T-helper 1 cell treated with Interleukin-12 subunit alpha and Interleukin-12 subunit beta and Interleukin-4 antibody, amounts not matched to agents 30 ng/mL and 1 ng/mL, for 36 hours (primary cell): ENCODE measurements around the gene AGAP3. TPM values are rescaled to one million over a fixed set of nuclear protein-coding genes. Genes with fewer than 3 reads are reported as not detected.

Source experiments
- intact Hi-C: fragments of 100-400 bp; cut with micrococcal nuclease; formaldehyde crosslinking; loops from one replicate; pipeline ENCODE4 v1.15.1; 2024
- total RNA-seq: library from RNA; stranded (reverse); gene quantifications from 2 replicates; pipeline ENCODE4 v1.2.3, GENCODE V29; 2022

Gene AGAP3
- total RNA-seq, 1 donor from 2014 or later: 25.4 TPM

DNA sequence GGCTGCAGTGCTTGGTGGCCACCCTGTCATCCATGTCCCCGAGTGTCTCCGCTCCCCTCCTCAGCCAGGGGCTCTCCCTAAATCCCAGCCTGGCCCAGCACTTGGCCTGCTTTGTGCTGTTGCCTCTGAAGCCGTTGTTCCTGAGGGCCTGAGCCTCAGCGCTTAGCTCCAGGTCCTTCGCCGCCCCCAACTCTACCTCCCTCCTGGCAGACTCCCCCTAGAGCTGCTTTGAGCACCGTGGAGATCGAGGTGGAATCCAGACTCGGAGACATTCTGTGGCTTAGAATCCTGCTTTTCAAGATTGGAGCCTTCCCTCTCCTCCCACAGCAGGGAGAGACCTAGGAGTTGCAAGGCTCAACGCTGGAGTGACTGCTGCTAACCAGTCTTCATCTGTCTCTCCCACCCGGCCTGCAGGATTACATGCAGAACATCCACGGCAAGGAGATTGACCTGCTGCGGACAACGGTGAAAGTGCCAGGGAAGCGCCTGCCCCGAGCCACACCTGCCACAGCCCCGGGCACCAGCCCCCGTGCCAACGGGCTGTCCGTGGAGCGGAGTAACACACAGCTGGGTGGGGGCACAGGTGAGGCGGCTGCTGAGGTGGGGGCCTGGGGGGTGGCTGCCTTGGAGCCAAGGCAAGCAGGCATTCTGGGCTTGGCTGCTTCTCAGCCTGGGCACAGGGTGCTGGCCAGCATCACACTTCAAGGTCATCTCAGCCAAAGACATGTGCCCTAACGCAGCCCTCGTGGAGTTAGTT, 47.9 kb downstream of the AGAP3 start:
- intact Hi-C loops: no loop called here

DNA sequence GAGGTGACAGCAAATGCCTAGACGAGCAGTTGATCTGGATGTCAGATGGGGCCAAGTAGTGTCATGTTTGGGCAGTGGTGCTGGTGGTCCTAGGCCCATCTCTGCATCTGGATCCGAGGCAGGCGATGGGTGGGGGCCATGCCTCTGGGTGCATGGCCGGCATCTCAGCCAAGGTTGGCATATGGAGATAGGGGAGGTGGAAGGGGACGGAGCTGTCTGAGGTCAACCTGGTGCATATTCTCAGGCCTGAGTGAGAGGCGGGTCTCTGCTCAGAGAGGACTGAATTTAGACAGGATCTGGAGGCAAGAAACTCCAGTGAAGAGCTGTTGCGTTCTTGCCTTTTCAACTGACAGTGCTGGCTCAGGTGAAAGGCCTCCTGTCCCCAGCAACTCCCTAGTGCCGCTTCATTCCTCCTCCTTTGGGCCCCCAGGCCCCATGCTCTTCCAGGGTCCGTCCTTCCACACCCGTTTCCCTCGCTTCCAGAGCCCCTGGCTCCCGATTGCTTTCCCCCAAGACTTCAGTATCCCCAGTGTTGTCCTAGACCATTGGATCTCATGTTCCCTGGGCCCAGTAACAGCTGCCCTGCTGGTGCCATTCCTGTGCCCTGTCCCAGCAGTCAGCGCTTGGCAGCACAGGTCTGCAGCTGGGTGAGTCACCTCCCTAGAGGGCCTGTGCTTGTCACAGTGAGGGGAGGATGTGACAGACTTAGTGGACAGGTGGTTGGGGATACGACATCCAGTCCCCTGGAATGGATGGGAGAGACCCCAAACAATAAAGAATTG, 48.7 kb downstream of the AGAP3 start:
- intact Hi-C loops: no loop called here

DNA sequence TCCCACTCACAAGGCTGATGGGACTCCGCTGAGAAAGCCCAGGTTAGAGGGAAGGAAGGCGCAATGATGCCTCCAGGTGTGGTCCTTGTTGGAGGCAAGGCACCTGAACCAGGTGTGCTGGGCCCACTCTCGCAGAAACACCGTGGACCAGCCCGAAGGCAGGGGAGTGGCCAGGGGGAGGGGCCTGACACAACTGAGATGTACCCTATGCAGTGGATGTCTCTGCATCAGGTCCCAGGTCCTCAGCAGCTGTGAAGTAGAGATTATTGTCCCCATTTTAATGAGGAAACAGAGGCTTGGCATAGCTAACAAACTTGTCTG, 49.2 kb downstream of the AGAP3 start:
- intact Hi-C loops: no loop called here

DNA sequence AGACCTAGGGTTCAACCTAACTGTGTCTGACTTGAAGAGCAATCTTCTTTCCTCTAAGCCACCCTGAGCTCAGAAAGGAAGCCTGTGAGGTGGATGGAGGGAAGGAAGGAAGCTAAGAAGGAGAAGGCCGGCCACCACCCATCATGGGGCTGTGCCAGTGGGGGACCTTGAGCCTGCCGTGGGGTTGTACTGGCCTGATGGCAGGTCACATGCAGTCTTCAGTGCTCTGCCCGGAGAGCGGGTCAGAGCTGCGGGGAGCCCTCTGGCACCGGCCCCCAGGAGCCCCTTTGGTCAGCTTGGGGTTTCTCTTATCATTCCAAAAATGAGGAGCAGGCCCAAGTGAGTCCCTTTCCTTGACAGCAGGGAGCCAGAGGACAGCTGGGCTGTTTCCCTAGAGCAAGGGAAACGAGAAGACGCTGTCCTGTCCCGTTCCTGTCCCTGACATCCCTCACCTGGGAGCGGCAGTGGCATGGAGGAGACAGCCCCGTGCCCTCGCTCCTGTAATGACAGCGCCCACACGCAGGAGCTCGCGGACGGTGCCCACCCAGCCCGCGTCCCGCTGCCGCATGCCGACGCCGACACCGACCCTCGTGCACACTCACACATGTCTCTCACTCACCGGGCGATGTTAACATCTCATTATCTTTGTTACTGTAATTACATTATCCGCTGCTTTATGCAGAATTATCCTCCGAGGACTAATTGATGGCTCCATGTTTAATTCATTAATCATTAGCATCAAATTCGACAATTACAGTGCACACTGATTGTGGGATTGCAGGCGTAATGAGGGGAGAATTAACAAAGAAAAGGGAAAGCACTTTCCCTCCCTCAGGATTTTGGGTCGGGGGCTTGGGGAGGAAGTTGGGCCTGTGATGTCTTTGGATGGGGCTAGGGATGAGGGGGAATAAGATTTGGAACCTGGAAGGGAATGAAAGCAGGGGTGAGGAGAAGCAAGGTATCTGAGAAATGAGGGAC, 49.9 kb downstream of the AGAP3 start:
- intact Hi-C loops: no loop called here

DNA sequence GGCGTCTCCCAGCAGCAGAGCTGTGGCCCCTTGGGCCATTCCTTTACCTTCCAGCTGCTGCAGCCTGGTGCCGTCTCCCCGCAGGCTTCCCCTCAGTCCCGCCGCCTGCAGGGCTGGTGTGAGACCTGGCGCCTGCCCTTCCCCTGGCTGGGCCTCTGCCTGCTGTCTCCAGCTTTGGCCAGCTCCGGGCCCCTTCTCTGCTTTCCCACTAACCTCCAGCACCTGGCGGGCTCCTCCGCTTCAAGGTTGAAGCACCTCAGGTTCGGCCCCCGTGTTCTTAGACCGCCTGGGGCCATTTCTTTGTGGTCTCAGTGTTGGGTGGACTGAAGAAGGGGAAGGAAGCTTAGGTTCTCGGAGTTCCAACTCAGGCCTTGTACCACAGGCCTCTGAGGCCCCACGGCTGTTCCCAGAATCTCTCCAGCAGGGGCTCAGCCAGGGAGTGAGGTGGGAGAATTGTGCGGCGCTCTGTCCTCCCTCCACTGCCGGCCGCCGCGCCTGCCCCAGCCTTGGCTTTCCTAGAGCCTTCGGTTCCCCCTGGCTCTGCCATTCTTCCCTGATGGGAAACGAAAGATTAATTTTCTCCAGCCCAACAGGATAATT, 50.9 kb downstream of the AGAP3 start:
- intact Hi-C loops: no loop called here

DNA sequence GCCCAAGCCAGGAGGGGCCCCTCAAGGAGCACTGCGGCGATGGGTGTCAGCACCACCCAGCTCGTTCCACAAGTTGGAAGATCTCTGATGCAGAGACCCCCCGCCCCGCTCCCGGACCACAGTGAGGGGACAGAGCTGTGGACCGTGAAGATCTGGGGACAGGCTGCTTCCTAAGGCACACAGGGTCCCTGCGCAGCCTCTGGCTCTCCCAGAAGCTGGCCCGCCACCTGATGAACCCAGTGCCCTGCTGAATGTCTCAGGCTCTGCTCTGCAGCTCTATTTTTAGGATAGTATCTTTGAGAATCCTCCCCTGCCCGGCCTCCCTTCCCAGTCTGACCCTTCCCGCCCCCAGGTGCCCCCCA, 51.5 kb downstream of the AGAP3 start:
- intact Hi-C loops: no loop called here

DNA sequence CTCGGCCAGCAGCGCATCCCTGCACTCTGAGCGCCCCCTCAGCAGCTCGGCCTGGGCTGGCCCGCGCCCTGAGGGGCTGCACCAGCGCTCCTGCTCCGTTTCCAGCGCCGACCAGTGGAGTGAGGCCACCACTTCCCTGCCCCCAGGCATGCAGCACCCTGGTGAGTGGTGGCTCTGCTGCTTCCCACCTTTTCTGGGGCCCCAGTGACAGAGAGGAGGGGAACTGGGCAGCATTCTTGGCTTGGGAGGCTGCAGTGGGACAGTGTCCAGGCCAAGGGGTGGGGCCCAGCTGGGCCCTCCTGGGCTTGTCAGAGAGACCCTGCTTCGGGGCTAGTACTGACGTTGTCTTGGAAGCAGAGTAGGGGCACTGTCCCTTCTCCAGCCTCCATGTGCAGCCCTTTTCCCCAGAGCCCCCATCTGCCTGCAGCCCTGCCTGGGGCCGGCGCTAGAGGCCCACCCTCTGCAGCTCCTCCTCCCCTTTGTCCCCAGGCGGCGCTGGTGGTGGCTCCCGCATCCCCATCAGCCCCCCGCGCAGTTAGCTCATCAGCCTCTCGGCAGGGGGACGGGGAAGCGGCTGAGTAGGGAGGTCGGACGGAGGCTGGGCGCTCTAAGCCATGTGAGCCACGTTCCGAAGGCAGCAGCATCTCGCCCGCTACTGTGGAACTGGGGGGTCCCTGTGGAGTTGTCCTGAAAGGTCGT, 52.0 kb downstream of the AGAP3 start:
- intact Hi-C loops: no loop called here

DNA sequence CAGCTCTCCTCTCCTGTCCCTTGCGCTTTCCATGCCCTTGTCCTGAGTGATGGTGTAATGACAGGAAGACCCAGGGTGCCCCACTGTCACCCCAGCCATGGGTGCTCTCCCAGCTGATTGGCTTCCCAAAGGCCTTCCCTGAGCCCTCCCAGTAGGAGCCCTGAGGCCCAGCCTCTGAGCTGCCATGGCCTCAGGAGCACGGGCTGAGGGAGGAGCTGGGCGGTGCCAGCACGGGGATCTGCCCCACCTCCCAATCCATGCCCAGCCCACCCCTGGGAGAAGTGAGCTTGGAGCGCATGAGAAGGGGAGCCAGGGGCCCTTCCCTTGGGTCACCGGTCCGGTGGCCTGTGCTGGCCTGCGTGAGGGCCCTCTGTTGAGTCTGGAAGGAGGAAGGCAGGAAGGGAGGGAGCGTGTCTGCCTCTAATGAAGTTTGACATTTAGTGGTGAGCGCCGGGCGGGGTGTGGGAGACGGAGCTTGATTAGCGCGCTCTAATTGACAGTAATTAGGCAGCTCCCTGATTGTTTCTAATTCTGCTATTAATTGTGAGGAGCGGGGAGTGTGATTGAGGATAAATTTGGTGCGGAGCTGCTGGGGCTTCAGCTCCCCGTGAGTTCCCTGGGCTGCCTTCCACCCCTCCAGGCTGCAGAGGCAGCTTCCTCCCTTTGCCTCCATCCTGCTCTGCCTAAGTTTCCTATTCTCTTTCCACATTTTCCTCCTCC, 53.0 kb downstream of the AGAP3 start:
- intact Hi-C loops: no loop called here

DNA sequence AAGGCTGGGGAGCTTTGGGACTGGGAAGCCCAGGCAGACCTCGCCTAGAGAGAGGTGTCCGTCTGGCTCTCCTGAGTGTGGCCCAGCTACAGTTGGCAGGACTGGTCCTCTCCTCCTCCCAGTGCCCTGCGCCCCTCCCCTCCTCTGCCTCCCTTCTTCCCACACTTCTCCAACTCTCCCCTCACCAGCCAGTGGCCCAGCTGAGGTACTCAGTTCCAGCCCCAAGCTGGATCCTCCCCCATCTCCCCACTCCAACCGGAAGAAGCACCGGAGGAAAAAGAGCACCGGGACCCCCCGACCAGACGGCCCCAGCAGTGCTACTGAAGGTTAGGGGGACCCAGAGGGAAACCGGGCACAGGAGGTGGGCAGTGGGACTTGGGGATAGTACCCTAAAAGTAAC, 53.5 kb downstream of the AGAP3 start:
- intact Hi-C loops: no loop called here

DNA sequence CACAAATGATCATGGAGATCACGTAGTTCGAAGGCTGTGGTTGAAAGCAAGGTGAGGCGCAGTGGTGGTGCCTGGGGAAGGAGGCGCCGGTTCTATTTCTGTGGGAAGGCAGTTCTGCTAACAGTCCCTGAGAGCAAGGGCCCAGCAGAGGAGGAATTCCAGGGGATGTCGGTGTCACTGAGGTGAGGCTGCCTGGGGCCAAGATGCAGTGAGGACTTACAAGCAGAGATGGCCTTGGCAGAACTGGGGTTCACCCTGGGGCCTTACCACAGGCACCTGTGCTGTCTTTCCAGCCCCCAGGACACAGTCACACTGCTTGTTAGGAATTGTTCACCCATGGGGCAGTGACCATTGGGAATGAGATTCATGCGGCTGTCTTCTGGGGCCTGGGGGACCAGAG, 54.6 kb downstream of the AGAP3 start:
- intact Hi-C loops: no loop called here

DNA sequence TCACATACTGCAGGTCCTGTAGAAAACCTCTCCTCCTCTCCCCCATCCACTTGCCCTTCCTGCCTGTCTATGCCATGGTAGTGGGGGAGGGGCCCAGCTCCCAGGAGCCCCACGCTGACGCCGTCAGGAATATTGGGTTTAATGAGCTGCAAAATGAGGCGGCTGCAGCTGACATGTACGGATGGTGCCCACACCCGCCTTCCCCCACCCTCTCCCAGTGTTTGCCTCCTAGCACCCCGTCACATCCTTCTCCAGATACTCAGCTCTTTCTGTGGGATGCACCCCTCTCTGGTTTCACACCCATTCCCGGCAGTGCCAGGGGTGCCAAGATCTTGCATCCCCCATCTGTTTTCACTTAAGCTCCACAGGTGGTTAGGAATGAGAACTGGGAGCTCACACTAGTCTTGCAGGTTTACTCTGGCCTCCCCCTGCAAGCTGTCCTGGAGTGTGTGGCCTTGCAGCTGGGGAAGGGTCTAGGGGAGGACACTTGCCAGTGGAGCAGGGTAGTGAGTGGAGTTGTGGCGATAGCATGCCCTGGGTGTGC, 55.1 kb downstream of the AGAP3 start:
- intact Hi-C loops: no loop called here

DNA sequence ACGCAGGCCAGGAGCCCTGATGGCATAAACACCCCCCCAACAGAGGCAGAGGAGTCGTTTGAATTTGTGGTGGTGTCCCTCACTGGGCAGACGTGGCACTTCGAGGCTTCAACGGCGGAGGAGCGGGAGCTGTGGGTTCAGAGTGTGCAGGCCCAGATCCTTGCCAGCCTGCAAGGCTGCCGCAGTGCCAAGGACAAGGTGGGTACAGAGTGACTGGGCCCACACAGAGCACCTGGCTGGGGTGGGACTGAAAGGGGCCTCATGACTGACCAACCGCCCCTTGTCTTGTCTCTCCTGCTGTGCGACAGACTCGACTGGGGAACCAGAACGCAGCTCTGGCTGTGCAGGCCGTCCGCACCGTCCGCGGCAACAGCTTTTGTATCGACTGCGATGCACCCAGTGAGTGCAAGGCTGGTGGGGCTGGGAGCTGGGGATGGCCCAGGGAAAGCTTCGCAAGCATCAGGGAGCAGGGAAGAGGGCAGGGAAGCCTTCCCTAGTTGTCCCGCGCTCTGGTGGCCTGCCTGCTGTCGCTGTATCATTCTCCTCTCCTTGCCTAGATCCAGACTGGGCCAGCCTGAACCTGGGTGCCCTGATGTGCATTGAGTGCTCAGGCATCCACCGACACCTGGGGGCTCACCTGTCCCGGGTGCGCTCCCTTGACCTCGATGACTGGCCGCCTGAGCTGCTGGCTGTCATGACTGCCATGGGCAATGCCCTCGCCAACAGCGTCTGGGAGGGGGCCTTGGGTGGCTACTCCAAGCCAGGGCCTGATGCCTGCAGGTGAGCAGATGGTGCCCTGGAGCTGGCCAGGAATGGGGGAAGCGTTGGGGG, 55.8 kb downstream of the AGAP3 start:
- intact Hi-C loops: no loop called here

DNA sequence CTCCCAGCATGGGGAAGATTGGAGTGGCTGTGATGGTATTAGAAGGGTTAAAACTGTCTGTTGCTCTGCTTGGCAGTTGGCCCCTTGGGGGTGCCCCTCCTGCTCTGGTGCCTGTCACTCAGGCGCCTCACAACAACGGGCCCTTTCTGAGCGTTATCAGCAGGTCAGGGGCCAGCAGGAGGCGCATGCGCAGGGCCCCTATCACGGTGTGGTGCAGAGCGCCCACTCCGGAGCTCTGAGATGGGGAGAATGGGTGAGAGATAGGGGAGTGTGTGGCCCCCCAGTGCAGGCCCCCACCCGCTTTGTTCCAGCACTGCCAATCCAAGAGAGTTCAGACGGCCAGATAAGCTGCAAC, 56.4 kb downstream of the AGAP3 start:
- intact Hi-C loops: no loop called here

DNA sequence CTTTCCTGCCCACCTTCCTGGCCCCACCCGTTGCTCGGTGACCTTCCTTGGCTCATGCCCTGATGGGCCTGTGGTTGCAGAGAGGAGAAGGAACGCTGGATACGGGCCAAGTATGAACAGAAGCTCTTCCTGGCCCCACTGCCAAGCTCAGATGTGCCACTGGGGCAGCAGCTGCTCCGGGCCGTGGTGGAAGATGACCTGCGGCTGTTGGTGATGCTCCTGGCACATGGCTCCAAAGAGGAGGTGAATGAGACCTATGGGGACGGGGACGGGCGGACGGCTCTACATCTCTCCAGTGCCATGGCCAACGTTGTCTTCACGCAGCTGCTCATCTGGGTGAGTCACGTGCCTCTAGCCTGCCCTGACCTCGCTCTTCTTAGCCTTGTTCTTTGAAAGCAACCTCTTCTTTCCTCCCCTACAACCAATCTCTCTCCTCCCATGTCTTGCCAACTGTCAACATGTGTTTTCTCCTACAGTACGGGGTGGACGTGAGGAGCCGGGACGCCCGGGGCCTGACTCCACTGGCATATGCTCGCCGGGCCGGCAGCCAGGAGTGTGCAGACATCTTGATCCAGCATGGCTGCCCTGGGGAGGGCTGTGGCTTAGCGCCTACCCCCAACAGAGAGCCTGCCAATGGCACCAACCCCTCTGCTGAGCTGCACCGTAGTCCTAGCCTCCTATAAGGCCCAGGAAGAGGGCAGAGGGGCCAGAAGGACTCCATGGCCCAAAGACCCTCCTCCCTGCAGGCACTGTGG, 57.2 kb downstream of the AGAP3 start:
- intact Hi-C loops: no loop called here

DNA sequence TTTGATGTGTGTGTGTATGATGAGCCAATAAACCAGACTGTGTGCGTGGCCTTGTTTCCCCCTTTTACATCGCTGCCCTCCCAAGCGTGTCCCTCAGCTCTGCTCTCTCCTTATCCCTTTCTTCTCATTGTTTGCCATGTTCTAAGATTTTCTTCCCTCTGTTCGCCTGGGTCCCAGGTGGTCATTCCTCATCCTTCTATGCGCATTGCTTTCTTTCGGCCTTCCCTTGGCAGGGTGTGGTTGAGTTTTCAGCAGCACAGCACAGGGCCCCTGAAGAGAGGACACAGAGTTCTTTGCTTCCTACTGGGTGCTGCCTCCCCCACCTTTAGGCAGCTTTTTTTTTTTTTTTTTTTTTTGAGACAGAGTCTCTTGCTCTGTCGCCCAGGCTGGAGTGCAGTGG, 58.1 kb downstream of the AGAP3 start:
- intact Hi-C loops: no loop called here

DNA sequence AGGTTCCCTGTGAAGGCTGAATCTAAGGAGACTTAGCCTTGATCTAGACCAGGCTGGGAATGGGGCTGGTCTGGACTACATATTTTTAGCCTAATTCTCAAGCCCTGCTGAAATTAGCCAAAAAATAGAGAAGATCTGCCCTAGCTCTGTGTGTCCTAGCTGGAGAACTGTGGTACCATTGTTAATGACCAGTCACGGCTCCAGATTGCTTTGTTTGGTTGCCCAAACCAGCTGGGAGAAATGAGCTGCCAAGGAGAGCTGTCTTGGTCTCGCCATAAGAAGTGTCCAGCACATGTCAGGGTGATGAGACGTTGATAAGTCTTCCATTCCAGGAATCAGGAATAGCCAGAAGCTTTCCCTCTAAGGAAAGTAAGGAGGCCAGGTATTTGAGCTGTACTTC, 60.5 kb downstream of the AGAP3 start:
- intact Hi-C loops: no loop called here

DNA sequence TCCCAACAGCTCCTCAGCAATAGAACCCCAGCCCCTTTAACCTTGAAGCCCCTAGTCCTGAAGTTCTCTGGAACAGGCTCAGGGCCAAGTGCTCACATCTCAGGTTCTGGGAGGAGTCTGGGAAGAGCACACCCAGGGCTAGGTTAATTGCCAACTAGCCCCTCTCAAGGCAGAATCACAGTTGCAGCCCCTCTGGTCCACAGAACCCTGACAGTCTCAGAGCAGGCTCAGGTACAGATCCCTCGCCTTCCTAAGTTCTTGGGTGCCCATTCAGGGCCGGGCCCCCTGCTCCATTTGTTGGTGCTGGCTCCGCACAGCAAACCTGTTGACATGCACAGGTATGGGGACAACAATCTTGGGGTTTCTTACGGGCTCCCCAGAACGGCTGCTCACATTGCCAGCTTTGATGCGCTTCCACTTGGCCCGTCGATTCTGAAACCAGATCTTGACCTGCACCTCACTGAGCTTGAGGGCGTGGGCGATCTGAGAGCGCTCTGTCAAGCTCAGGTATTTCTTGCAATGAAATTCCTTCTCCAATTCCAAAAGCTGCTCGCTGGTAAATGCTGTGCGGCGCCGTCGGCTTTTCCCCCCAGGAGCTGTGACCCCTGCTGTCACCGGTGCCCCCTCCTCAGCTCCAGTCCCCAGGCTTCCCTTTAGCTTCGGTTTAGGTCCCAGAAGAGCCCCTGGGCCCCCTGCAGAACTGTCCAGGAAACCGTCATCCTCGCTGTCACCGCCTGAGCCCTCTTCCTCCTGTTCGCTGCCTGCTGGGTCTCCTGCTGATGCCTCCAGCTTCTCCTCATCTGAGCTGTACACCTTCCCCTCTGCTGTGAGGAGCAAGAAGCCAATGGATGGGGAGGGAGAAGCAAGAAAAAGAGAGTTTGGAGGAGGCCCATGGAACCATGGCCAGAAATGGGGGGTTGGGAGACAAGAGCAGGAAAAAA, 62.3 kb downstream of the AGAP3 start:
- intact Hi-C loops: no loop called here
